GM21360 (cell line): ENCODE measurements around the gene EYA2.

Experiments used
- ATAC-seq: cut with Tn5 transposase; IDR thresholded peaks from one replicate; pipeline ENCODE4 v1.9.1; 2021; ENCODE audit warnings: mild to moderate bottlenecking, moderate library complexity; ENCODE audit not compliant: unreplicated experiment

Gene EYA2

GRCh38 chr20:46977204-46977603 lies 82.6 kb downstream of the EYA2 start:
- no peak for ATAC-seq

GRCh38 chr20:46977909-46978588 lies 83.4 kb downstream of the EYA2 start:
- no peak for ATAC-seq

GRCh38 chr20:46978951-46979491 lies 84.4 kb downstream of the EYA2 start:
- ATAC-seq: no peak

GRCh38 chr20:46979603-46980241 lies 85.1 kb downstream of the EYA2 start:
- ATAC-seq: no peak

- ATAC-seq: no peak
Observed at GRCh38 chr20:46981184-46981583, 86.5 kb downstream of the EYA2 start.

- no peak for ATAC-seq
Observed at GRCh38 chr20:46983466-46983865, 88.8 kb downstream of the EYA2 start.

GRCh38 chr20:46984405-46984804 lies 89.8 kb downstream of the EYA2 start:
- ATAC-seq: no peak

GRCh38 chr20:46985250-46985649 lies 90.6 kb downstream of the EYA2 start:
- no peak for ATAC-seq

- no peak for ATAC-seq
Observed at GRCh38 chr20:46985671-46986070, 91.0 kb downstream of the EYA2 start.

GRCh38 chr20:46987001-46987400 lies 92.4 kb downstream of the EYA2 start:
- ATAC-seq: no peak

- ATAC-seq: no peak
Observed at GRCh38 chr20:46990017-46990595, 95.5 kb downstream of the EYA2 start.

- no peak for ATAC-seq
Observed at GRCh38 chr20:46990596-46991104, 96.0 kb downstream of the EYA2 start.

- no peak for ATAC-seq
Observed at GRCh38 chr20:46991168-46991567, 96.5 kb downstream of the EYA2 start.

- no peak for ATAC-seq
Observed at GRCh38 chr20:46991880-46992639, 97.4 kb downstream of the EYA2 start.

GRCh38 chr20:46992640-46993035 lies 98.0 kb downstream of the EYA2 start:
- ATAC-seq: no peak

GRCh38 chr20:46993465-46994095 lies 98.9 kb downstream of the EYA2 start:
- no peak for ATAC-seq

- ATAC-seq: peak; percentile 78
Observed at GRCh38 chr20:46994341-46994740, 99.7 kb downstream of the EYA2 start.

- no peak for ATAC-seq
Observed at GRCh38 chr20:46995561-46996142, 101.0 kb downstream of the EYA2 start.

- ATAC-seq: no peak
Observed at GRCh38 chr20:46997187-46997586, 102.5 kb downstream of the EYA2 start.

- ATAC-seq: no peak
Observed at GRCh38 chr20:46998477-46999240, 104.0 kb downstream of the EYA2 start.
